ENCODE results near the gene SMAD4. TPM values are rescaled to one million over a fixed set of nuclear protein-coding genes. Genes with fewer than 3 reads are reported as not detected.
"Not testable (repeated sequence)": the region's sequence is repeated elsewhere in the genome, so short reads cannot be mapped to it uniquely, and the experiment has no call there.

SMAD4 gene
- total RNA-seq, 1 donor from 2014 or later, result 52.2 TPM

DNA sequence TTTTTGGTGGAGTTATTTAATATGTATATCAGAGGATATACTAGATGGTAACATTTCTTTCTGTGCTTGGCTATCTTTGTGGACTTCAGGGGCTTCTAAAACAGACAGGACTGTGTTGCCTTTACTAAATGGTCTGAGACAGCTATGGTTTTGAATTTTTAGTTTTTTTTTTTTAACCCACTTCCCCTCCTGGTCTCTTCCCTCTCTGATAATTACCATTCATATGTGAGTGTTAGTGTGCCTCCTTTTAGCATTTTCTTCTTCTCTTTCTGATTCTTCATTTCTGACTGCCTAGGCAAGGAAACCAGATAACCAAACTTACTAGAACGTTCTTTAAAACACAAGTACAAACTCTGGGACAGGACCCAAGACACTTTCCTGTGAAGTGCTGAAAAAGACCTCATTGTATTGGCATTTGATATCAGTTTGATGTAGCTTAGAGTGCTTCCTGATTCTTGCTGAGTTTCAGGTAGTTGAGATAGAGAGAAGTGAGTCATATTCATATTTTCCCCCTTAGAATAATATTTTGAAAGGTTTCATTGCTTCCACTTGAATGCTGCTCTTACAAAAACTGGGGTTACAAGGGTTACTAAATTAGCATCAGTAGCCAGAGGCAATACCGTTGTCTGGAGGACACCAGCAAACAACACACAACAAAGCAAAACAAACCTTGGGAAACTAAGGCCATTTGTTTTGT is 52.7 kb downstream of the SMAD4 start:
- Histone ChIP-seq H3K27me3 (ENCODE audit: control insufficient read depth in 3 of 3, insufficient read depth in 3 of 3, low read length in 3 of 3) (no peaks in the 10 kb centered on the region), H3K4me1 (ENCODE audit: control insufficient read depth in 3 of 3, insufficient read depth in 3 of 3, low read length in 3 of 3) (no peaks in the 10 kb centered on the region), H3K27ac (ENCODE audit: low read depth, low read length) (no peak overlapping the region), H3K36me3 (ENCODE audit: control insufficient read depth in 3 of 3, insufficient read depth in 3 of 3, low read length in 3 of 3) (peaks cover 6 to 50% (median 32%) of the 10 kb centered on the region in 3 donors), H3K9me3 (ENCODE audit: control insufficient read depth in 3 of 3, low read length in 3 of 3) (no peaks in the 10 kb centered on the region), H3K4me3 (ENCODE audit: low read length in 3 of 3) (no peak overlapping the region), H3K9ac (ENCODE audit: low read depth in 1 of 3, low read length in 3 of 3) (no peak overlapping the region)

- H3K27ac ChIP-seq (ENCODE audit: low read depth, low read length), result no peak overlapping the region
- no peaks in the 10 kb centered on the region for H3K4me1 ChIP-seq (ENCODE audit: control insufficient read depth in 3 of 3, insufficient read depth in 3 of 3, low read length in 3 of 3)
- H3K9ac ChIP-seq (ENCODE audit: low read depth in 1 of 3, low read length in 3 of 3), result no peak overlapping the region
- H3K36me3 ChIP-seq (ENCODE audit: control insufficient read depth in 3 of 3, insufficient read depth in 3 of 3, low read length in 3 of 3), result peaks cover 6 to 43% (median 25%) of the 10 kb centered on the region in 3 donors
- H3K4me3 ChIP-seq (ENCODE audit: low read length in 3 of 3), result no peak overlapping the region
- H3K9me3 ChIP-seq (ENCODE audit: control insufficient read depth in 3 of 3, low read length in 3 of 3), result peaks cover 0 to 1% (median 0%) of the 10 kb centered on the region in 3 donors
- H3K27me3 ChIP-seq (ENCODE audit: control insufficient read depth in 3 of 3, insufficient read depth in 3 of 3, low read length in 3 of 3), result no peaks in the 10 kb centered on the region
Measured at GRCh38 chr18:51083398-51083797, 53.4 kb downstream of the SMAD4 start.

- Histone ChIP-seq H3K27me3 (ENCODE audit: control insufficient read depth in 3 of 3, insufficient read depth in 3 of 3, low read length in 3 of 3) (no peaks in the 10 kb centered on the region), H3K9ac (ENCODE audit: low read depth in 1 of 3, low read length in 3 of 3) (no peak overlapping the region), H3K4me3 (ENCODE audit: low read length in 3 of 3) (no peak overlapping the region), H3K36me3 (ENCODE audit: control insufficient read depth in 3 of 3, insufficient read depth in 3 of 3, low read length in 3 of 3) (peaks cover 3 to 10% (median 7%) of the 10 kb centered on the region in 3 donors), H3K9me3 (ENCODE audit: control insufficient read depth in 3 of 3, low read length in 3 of 3) (peaks cover 0 to 6% (median 0%) of the 10 kb centered on the region in 3 donors), H3K4me1 (ENCODE audit: control insufficient read depth in 3 of 3, insufficient read depth in 3 of 3, low read length in 3 of 3) (no peaks in the 10 kb centered on the region), H3K27ac (ENCODE audit: low read depth, low read length) (no peak overlapping the region)
Measured at GRCh38 chr18:51088410-51088809, 58.4 kb downstream of the SMAD4 start.

DNA sequence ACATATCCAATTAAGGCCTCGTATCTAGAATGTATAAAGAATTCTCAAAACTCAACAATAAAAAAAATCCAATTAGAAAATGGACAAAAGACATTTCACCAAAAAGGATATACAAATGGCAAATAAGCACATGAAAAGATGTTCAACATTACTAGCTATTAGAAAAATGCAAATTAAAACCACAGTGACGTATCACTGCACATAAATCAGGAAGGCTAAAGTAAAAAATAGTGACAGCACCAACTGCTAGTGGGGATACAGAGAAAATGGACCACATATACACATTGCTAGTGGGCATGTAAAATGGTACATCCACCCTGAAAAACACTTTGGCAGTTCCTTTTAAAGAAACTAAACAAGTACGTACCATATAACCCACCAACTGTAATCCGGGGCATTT is 59.7 kb downstream of the SMAD4 start:
- Histone ChIP-seq H3K4me1 (ENCODE audit: control insufficient read depth in 3 of 3, insufficient read depth in 3 of 3, low read length in 3 of 3) (no peaks in the 10 kb centered on the region), H3K27ac (ENCODE audit: low read depth, low read length) (no peak overlapping the region)

GRCh38 chr18:51091270-51091669 is 61.3 kb downstream of the SMAD4 start:
- Histone ChIP-seq H3K9me3 (ENCODE audit: control insufficient read depth in 3 of 3, low read length in 3 of 3) (peaks cover 0 to 6% (median 0%) of the 10 kb centered on the region in 3 donors), H3K4me3 (ENCODE audit: low read length in 3 of 3) (no peak overlapping the region), H3K36me3 (ENCODE audit: control insufficient read depth in 3 of 3, insufficient read depth in 3 of 3, low read length in 3 of 3) (no peaks in the 10 kb centered on the region), H3K27me3 (ENCODE audit: control insufficient read depth in 3 of 3, insufficient read depth in 3 of 3, low read length in 3 of 3) (no peaks in the 10 kb centered on the region), H3K27ac (ENCODE audit: low read depth, low read length) (no peak overlapping the region), H3K9ac (ENCODE audit: low read depth in 1 of 3, low read length in 3 of 3) (no peak overlapping the region), H3K4me1 (ENCODE audit: control insufficient read depth in 3 of 3, insufficient read depth in 3 of 3, low read length in 3 of 3) (no peaks in the 10 kb centered on the region)

More for the DNA sequence above, 59.7 kb downstream of the SMAD4 start:
- no peak overlapping the region for H3K4me3 ChIP-seq (ENCODE audit: low read length in 3 of 3)
- H3K27me3 ChIP-seq (ENCODE audit: control insufficient read depth in 3 of 3, insufficient read depth in 3 of 3, low read length in 3 of 3), result no peaks in the 10 kb centered on the region
- no peak overlapping the region for H3K9ac ChIP-seq (ENCODE audit: low read depth in 1 of 3, low read length in 3 of 3)
- peaks cover 1 to 5% (median 5%) of the 10 kb centered on the region in 3 donors for H3K36me3 ChIP-seq (ENCODE audit: control insufficient read depth in 3 of 3, insufficient read depth in 3 of 3, low read length in 3 of 3)
- H3K9me3 ChIP-seq (ENCODE audit: control insufficient read depth in 3 of 3, low read length in 3 of 3), result peaks cover 0 to 6% (median 0%) of the 10 kb centered on the region in 3 donors

DNA sequence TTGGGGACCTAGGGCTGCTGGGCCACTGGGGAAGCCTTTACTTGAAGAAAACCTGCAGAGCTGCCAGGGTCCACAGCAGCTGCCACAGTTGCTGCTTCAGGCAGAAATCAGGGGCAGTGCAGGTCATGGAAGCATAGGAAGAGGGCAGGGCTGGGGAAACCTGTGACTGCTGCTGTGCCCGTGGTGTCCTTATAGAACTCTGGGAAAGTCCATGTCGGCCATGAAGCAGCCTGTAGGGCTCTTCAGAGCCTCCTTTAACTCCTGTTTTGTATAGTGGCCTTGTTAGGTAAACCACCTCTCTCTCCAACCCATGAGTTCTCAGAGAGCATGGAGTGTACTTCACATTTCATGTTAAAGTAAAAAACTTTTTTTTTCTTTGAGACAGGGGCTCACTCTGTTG is 62.1 kb downstream of the SMAD4 start:
- Histone ChIP-seq H3K27ac (ENCODE audit: low read depth, low read length) (no peak overlapping the region), H3K27me3 (ENCODE audit: control insufficient read depth in 3 of 3, insufficient read depth in 3 of 3, low read length in 3 of 3) (no peaks in the 10 kb centered on the region), H3K4me1 (ENCODE audit: control insufficient read depth in 3 of 3, insufficient read depth in 3 of 3, low read length in 3 of 3) (no peaks in the 10 kb centered on the region), H3K36me3 (ENCODE audit: control insufficient read depth in 3 of 3, insufficient read depth in 3 of 3, low read length in 3 of 3) (no peaks in the 10 kb centered on the region), H3K9ac (ENCODE audit: low read depth in 1 of 3, low read length in 3 of 3) (no peak overlapping the region), H3K4me3 (ENCODE audit: low read length in 3 of 3) (no peak overlapping the region), H3K9me3 (ENCODE audit: control insufficient read depth in 3 of 3, low read length in 3 of 3) (peaks cover 0 to 6% (median 0%) of the 10 kb centered on the region in 3 donors)

DNA sequence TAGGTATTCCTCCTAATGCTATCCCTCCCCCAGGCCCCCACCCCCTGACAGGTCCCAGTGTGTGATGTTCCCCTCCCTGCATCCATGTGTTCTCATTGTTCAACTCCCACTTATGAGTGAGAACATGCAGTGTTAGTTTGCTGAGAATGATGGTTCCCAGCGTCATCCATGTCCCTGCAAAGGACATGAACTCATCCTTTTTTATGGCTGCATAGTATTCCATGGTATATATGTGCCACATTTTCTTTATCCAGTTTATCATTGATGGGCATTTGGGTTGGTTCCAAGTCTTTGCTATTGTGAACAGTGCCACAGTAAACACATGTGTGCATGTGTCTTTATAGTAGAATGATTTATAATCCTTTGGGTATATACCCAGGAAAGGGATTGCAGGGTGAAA is 63.0 kb downstream of the SMAD4 start:
- H3K27me3 ChIP-seq (ENCODE audit: control insufficient read depth in 3 of 3, insufficient read depth in 3 of 3, low read length in 3 of 3); H3K9ac ChIP-seq (ENCODE audit: low read depth in 1 of 3, low read length in 3 of 3); H3K36me3 ChIP-seq (ENCODE audit: control insufficient read depth in 3 of 3, insufficient read depth in 3 of 3, low read length in 3 of 3); H3K4me1 ChIP-seq (ENCODE audit: control insufficient read depth in 3 of 3, insufficient read depth in 3 of 3, low read length in 3 of 3); H3K27ac ChIP-seq (ENCODE audit: low read depth, low read length); H3K4me3 ChIP-seq (ENCODE audit: low read length in 3 of 3); H3K9me3 ChIP-seq (ENCODE audit: control insufficient read depth in 3 of 3, low read length in 3 of 3): not testable (repeated sequence)

GRCh38 chr18:51097021-51097822 is 67.2 kb downstream of the SMAD4 start:
- no peak overlapping the region for H3K27ac ChIP-seq (ENCODE audit: low read depth, low read length)
- H3K4me3 ChIP-seq (ENCODE audit: low read length in 3 of 3), result no peak overlapping the region
- H3K9ac ChIP-seq (ENCODE audit: low read depth in 1 of 3, low read length in 3 of 3), result no peak overlapping the region
- H3K4me1 ChIP-seq (ENCODE audit: control insufficient read depth in 3 of 3, insufficient read depth in 3 of 3, low read length in 3 of 3), result no peaks in the 10 kb centered on the region
- peaks cover 0 to 2% (median 0%) of the 10 kb centered on the region in 3 donors for H3K9me3 ChIP-seq (ENCODE audit: control insufficient read depth in 3 of 3, low read length in 3 of 3)
- H3K27me3 ChIP-seq (ENCODE audit: control insufficient read depth in 3 of 3, insufficient read depth in 3 of 3, low read length in 3 of 3), result no peaks in the 10 kb centered on the region
- H3K36me3 ChIP-seq (ENCODE audit: control insufficient read depth in 3 of 3, insufficient read depth in 3 of 3, low read length in 3 of 3), result no peaks in the 10 kb centered on the region

DNA sequence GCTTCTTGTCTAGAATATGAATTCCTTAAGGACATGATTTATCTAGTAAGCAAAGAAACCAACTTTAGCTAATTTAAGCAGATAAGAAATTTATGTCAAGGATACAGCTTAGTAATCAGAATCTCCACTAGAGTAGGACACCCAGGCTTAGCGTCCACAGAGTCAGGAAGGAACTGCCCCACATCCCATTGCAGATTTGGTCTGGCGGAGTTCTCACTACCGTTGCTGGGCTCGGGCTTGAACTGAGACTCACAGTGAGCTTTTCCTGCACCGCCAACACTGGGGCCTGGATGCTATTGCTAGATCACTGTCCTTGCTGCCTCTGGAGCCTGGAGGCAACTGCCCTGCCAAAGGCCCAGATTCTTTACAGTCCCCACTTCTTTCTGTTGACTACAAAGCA is 68.1 kb downstream of the SMAD4 start:
- Histone ChIP-seq H3K9ac (ENCODE audit: low read depth in 1 of 3, low read length in 3 of 3) (no peak overlapping the region), H3K27me3 (ENCODE audit: control insufficient read depth in 3 of 3, insufficient read depth in 3 of 3, low read length in 3 of 3) (no peaks in the 10 kb centered on the region), H3K27ac (ENCODE audit: low read depth, low read length) (no peak overlapping the region), H3K4me3 (ENCODE audit: low read length in 3 of 3) (no peak overlapping the region), H3K36me3 (ENCODE audit: control insufficient read depth in 3 of 3, insufficient read depth in 3 of 3, low read length in 3 of 3) (no peaks in the 10 kb centered on the region), H3K4me1 (ENCODE audit: control insufficient read depth in 3 of 3, insufficient read depth in 3 of 3, low read length in 3 of 3) (no peaks in the 10 kb centered on the region), H3K9me3 (ENCODE audit: control insufficient read depth in 3 of 3, low read length in 3 of 3) (peaks cover 0 to 2% (median 0%) of the 10 kb centered on the region in 3 donors)

DNA sequence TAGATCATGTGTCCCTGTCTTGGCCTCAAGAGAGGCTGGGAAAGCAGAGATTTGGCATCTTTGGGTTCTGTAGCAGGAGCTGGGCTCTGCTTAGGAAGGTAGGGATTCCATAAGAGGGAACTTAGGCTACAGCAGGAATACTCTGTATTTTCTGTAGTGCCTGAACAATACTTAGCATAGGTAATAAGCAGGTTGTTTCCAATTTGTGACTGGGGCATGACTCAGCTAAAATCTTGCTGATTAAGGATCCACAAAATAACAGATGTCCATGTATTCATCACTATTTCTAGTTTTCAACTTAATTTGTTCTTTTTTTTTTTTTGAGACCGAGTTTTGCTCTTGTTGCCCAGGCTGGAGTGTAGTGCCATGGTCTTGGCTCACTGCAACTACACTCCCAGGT is 68.5 kb downstream of the SMAD4 start:
- Histone ChIP-seq H3K27me3 (ENCODE audit: control insufficient read depth in 3 of 3, insufficient read depth in 3 of 3, low read length in 3 of 3) (no peaks in the 10 kb centered on the region), H3K9ac (ENCODE audit: low read depth in 1 of 3, low read length in 3 of 3) (no peak overlapping the region), H3K4me3 (ENCODE audit: low read length in 3 of 3) (no peak overlapping the region), H3K9me3 (ENCODE audit: control insufficient read depth in 3 of 3, low read length in 3 of 3) (peaks cover 0 to 2% (median 0%) of the 10 kb centered on the region in 3 donors), H3K27ac (ENCODE audit: low read depth, low read length) (no peak overlapping the region), H3K36me3 (ENCODE audit: control insufficient read depth in 3 of 3, insufficient read depth in 3 of 3, low read length in 3 of 3) (no peaks in the 10 kb centered on the region), H3K4me1 (ENCODE audit: control insufficient read depth in 3 of 3, insufficient read depth in 3 of 3, low read length in 3 of 3) (no peaks in the 10 kb centered on the region)
